H1 (cell line): ENCODE data around the gene DBP. TPM values are rescaled to one million over a fixed set of nuclear protein-coding genes. Genes with fewer than 3 reads are reported as not detected.

ENCODE experiments used
- EP300 ChIP-seq, 2 experiments: IDR thresholded peaks; 1 replicate in 1 of 2; 2 replicates in 1 of 2; pipeline ENCODE4 v1.6.1; 2011 to 2012; ENCODE audit warnings: low read depth in 2 of 2, low read length in 2 of 2, mild to moderate bottlenecking in 2 of 2, borderline replicate concordance in 1 of 2, inconsistent platforms in 1 of 2, moderate library complexity in 1 of 2
- FOSL1 ChIP-seq: IDR thresholded peaks from 2 replicates; pipeline ENCODE4 v1.6.1; 2011; ENCODE audit warnings: mild to moderate bottlenecking, low read depth, low read length, moderate library complexity; ENCODE audit not compliant: insufficient read depth
- polyA plus RNA-seq, 7 experiments: library from polyadenylated mRNA; depleted of rRNA in 3 of 7; stranded (reverse) in 5 of 7; unstranded in 2 of 7; fragments of >200 nt in 5 of 7; fragments of 200-250 nt in 2 of 7; gene quantifications; 1 replicate in 5 of 7; 2 replicates in 1 of 7; 4 replicates in 1 of 7; pipeline versions ENCODE4 v1.2.1 to v1.2.3, GENCODE V29; 2011 to 2013; ENCODE audit warnings: missing spikeins in 2 of 7, mixed read lengths in 2 of 7
- total RNA-seq: library from RNA; stranded (reverse); fragmentation: NEBNext Ultra II Directional; extraction: Animal tissue kit (Norgen Biotek cat#: 25700); gene quantifications from 2 replicates; pipeline ENCODE4 v1.2.1, GENCODE V29; 2021

DBP gene
- total and polyA plus RNA-seq, 2 of the 8 experiments (the other 6 are each of a cell fraction or from before 2014, with no cell fraction given) = 7.5 to 8.3 TPM

- TF ChIP-seq FOSL1 = no peak
- TF ChIP-seq EP300 (IDR thresholded peaks at IDR 0.05; ENCODE audit: borderline replicate concordance in 1 of 2, low read depth in 2 of 2, low read length in 2 of 2) = no peak
These were observed 39.7 kb upstream of the DBP start (continued) for GRCh38 chr19:48676887-48677286.
